Lung (tissue), 12 donors: Measurements from ENCODE around the gene SLC18A2. TPM values are rescaled to one million over a fixed set of nuclear protein-coding genes. Genes with fewer than 3 reads are reported as not detected.

Experiments used
- ATAC-seq: fragments of 200-7000 bp; cut with Tn5 transposase; one replicate; pipeline ENCODE4 v1.9.1; 2020; ENCODE audit warnings: moderate number of reproducible peaks; ENCODE audit not compliant: insufficient read depth, low FRiP score
- DNase-seq, 3 donors: peaks; one replicate each; pipeline ENCODE4 v3.0.0-alpha.2; 2013 to 2017
- H3K27ac ChIP-seq, 2 donors: one replicate each; pipeline ENCODE4 v1.5.1; 2013; ENCODE audit warnings: mild to moderate bottlenecking in 2 of 2, moderate library complexity in 2 of 2, control low read depth in 1 of 2, inconsistent platforms in 1 of 2, low read depth in 1 of 2, low read length in 1 of 2
- H3K27me3 ChIP-seq, 3 donors: one replicate each; pipeline ENCODE4 v1.5.1; 2013; ENCODE audit warnings: low read length in 2 of 3; ENCODE audit not compliant: control insufficient read depth in 3 of 3, insufficient read depth in 3 of 3
- H3K36me3 ChIP-seq, 4 donors: one replicate each; pipeline ENCODE4 v1.5.1; 2013; ENCODE audit warnings: low read length in 4 of 4, mild to moderate bottlenecking in 1 of 4, moderate library complexity in 1 of 4; ENCODE audit not compliant: control insufficient read depth in 4 of 4, insufficient read depth in 4 of 4
- H3K4me1 ChIP-seq, 5 donors: one replicate each; pipeline ENCODE4 v1.5.1; 2013; ENCODE audit warnings: low read length in 5 of 5, mild to moderate bottlenecking in 2 of 5, moderate library complexity in 1 of 5; ENCODE audit not compliant: control insufficient read depth in 5 of 5, insufficient read depth in 5 of 5
- H3K4me3 ChIP-seq: one replicate; pipeline ENCODE4 v1.5.1; 2013; ENCODE audit warnings: mild to moderate bottlenecking, control low read depth, moderate library complexity
- H3K9ac ChIP-seq, 2 donors: one replicate each; pipeline ENCODE4 v1.5.1; 2013; ENCODE audit warnings: low read length in 2 of 2, control low read depth in 1 of 2; ENCODE audit not compliant: insufficient read depth in 1 of 2
- H3K9me3 ChIP-seq, 4 donors: one replicate each; pipeline ENCODE4 v1.5.1; 2013; ENCODE audit warnings: low read length in 3 of 4, mild to moderate bottlenecking in 1 of 4, moderate library complexity in 1 of 4; ENCODE audit not compliant: control insufficient read depth in 4 of 4, insufficient read depth in 3 of 4
- WGBS, 2 donors: extraction: QIAGEN DNeasy Blood & Tissue Kit; methylation state at CpG; one replicate each; pipeline ENCODE4 v1.1.7; 2013; 5-methylcytosine and 5-hydroxymethylcytosine counted together
- polyA plus RNA-seq, 2 donors: library from polyadenylated mRNA; stranded (reverse); fragments of 200-250 nt; gene quantifications; one replicate each; pipeline ENCODE4 v1.2.1, GENCODE V29; 2013
- total RNA-seq, 2 donors: library from RNA; depleted of rRNA in 1 of 2; stranded (reverse); fragments of >200 nt in 1 of 2; gene quantifications; one replicate each; pipeline ENCODE4 v1.2.1, GENCODE V29; 2014 to 2021
- TF ChIP-seq, protein P1 (sequence below): IDR thresholded peaks from 2 replicates; pipeline ENCODE4 v1.5.1; 2012; ENCODE audit warnings: mild to moderate bottlenecking; ENCODE audit errors: control extremely low read depth, extremely low read depth
- donor health status: control.
- donor health status: control.
- donor health status: Bipolar disorder and iron deficiency.
- donor health status: healthy.
- donor health status: DM: yes; HTN: yes; CAD: no.

The SLC18A2 gene
- total and polyA plus RNA-seq, 4 donors: 0.21 to 3.7 (median 0.65) TPM

- Histone ChIP-seq H3K36me3 (no peaks in the 10 kb centered on the region), H3K9me3 (peaks cover 0 to 4% (median 0%) of the 10 kb centered on the region in 4 donors), H3K27me3 (peaks cover 0 to 27% (median 11%) of the 10 kb centered on the region in 3 donors), H3K27ac (no peak overlapping the region), H3K4me3 (no peak overlapping the region), H3K9ac (no peak overlapping the region), H3K4me1 (no peaks in the 10 kb centered on the region)
- no peak for ATAC-seq
- TF ChIP-seq, protein P1, sequence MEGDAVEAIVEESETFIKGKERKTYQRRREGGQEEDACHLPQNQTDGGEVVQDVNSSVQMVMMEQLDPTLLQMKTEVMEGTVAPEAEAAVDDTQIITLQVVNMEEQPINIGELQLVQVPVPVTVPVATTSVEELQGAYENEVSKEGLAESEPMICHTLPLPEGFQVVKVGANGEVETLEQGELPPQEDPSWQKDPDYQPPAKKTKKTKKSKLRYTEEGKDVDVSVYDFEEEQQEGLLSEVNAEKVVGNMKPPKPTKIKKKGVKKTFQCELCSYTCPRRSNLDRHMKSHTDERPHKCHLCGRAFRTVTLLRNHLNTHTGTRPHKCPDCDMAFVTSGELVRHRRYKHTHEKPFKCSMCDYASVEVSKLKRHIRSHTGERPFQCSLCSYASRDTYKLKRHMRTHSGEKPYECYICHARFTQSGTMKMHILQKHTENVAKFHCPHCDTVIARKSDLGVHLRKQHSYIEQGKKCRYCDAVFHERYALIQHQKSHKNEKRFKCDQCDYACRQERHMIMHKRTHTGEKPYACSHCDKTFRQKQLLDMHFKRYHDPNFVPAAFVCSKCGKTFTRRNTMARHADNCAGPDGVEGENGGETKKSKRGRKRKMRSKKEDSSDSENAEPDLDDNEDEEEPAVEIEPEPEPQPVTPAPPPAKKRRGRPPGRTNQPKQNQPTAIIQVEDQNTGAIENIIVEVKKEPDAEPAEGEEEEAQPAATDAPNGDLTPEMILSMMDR: no peak
- 37 to 42% methylated on average over 10 of the region's 10 CpGs for WGBS, 2 donors
- DNase-seq: no peak
These were observed 8.0 kb downstream of the SLC18A2 start for GRCh38 chr10:117248750-117249465.

- WGBS, 2 donors: 53 to 61% methylated on average over 6 of the region's 6 CpGs
- H3K27me3 ChIP-seq: peaks cover 0 to 25% (median 10%) of the 10 kb centered on the region in 3 donors
- no peak for ATAC-seq
These were observed 8.7 kb downstream of the SLC18A2 start for GRCh38 chr10:117249493-117250093.

DNA sequence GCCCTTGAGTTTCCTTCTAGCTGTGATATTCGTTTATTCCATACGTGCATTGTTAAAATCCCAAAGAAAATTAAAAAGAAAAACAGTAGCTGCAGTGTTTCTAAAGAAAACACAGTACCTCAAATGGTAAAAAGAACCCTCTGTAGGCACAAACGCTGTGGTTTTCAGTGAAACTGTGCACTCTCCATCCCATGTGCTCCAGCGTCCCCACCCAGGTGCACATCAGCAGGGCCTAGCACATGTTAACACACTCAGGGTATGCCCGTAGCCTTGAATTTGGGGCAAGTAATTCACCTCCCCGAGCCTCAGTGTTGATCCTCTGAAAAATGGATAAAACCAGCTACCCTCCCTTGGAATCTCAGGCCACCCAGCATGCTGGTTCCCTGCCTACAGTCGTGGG is 9.5 kb downstream of the SLC18A2 start:
- Histone ChIP-seq H3K36me3 (no peaks in the 10 kb centered on the region), H3K9ac (no peak overlapping the region), H3K27me3 (peaks cover 0 to 22% (median 10%) of the 10 kb centered on the region in 3 donors), H3K9me3 (peaks cover 0 to 1% (median 0%) of the 10 kb centered on the region in 4 donors), H3K4me3 (no peak overlapping the region), H3K27ac (no peak overlapping the region), H3K4me1 (no peaks in the 10 kb centered on the region)
- TF ChIP-seq, protein P1: no peak
- ATAC-seq (no peak), DNase-seq (no peak)
- WGBS, 2 donors: 50 to 63% methylated on average over 7 of the region's 7 CpGs

More at GRCh38 chr10:117249493-117250093, 8.7 kb downstream of the SLC18A2 start:
- Histone ChIP-seq H3K9ac (no peak overlapping the region), H3K9me3 (peaks cover 0 to 2% (median 0%) of the 10 kb centered on the region in 4 donors), H3K27ac (no peak overlapping the region), H3K4me1 (no peaks in the 10 kb centered on the region), H3K4me3 (no peak overlapping the region), H3K36me3 (no peaks in the 10 kb centered on the region)
- DNase-seq: no peak
- TF ChIP-seq, protein P1: no peak
